ENCODE results near the gene MCTP2.

DNA sequence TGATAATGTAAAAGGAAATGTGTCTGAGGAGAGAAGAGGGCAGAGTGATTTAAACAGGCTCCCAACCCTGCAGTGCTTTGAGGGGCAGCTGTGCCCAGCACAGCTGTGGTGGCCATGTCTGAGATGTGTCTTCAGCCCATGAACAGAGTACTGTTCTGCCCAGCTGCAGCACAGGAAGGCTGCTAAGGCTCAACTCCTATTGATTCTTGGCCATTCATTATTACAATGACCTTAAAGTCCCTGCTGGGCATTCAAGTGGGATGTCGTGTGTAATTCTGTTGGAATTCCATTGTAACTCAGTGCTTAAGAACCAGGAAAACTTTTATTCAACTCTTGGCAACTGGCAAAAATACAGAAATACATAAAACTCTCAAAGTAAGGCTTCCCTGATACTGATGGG is 229.3 kb downstream of the MCTP2 start:
- TF ChIP-seq, protein P1, sequence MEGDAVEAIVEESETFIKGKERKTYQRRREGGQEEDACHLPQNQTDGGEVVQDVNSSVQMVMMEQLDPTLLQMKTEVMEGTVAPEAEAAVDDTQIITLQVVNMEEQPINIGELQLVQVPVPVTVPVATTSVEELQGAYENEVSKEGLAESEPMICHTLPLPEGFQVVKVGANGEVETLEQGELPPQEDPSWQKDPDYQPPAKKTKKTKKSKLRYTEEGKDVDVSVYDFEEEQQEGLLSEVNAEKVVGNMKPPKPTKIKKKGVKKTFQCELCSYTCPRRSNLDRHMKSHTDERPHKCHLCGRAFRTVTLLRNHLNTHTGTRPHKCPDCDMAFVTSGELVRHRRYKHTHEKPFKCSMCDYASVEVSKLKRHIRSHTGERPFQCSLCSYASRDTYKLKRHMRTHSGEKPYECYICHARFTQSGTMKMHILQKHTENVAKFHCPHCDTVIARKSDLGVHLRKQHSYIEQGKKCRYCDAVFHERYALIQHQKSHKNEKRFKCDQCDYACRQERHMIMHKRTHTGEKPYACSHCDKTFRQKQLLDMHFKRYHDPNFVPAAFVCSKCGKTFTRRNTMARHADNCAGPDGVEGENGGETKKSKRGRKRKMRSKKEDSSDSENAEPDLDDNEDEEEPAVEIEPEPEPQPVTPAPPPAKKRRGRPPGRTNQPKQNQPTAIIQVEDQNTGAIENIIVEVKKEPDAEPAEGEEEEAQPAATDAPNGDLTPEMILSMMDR (IDR thresholded peaks at IDR 0.05), result no peak
- TF ChIP-seq POLR2A (IDR thresholded peaks at IDR 0.05), result no peak
- no peak for TF ChIP-seq EP300 (IDR thresholded peaks at IDR 0.05)
